ENCODE results near the gene PPIH. TPM values are rescaled to one million over a fixed set of nuclear protein-coding genes. Genes with fewer than 3 reads are reported as not detected.

Gene PPIH
- total RNA-seq, 1 experiment from 2014 or later = 79.0 TPM

DNA sequence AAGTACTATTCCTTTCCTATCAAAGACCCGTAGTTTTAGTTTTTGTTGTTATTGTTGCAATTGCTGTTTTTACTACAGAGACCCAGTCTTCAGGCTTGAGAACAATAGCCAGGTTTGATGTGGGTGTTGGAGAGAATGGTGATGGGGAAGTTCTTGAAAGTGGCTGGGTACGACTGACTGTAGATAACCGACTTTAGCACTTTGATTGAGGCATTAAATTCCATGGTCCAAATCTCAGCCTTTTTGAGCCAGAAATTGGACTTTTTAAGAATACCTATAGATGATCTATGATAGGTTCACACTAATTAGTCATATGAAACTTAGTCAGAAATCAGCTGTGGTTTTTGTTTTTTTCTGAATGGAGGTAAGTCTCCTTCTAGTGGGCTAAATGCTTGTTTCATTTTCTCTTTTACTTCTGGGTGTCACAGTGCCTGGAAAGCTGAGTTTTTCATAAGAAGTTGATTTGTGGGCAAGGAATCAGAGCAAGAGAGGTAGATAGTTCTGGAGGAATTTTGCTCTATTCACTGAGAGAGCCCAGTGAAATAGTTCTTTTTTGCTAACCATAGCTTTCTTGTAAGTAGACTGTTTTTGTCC, 2.8 kb downstream of the PPIH start:
- POLR2A ChIA-PET (ENCODE audit: low non-redundant PET) = no interaction called here
- DNase-seq (ENCODE audit: low spot score) = no peak
- BruUV-seq (replicated peaks) = no TSS peak
- Histone ChIP-seq H3K27ac (ENCODE audit: low read depth, low read length, poor library complexity, severe bottlenecking) (no peak overlapping the region), H3K27me3 (replicated peaks; ENCODE audit: insufficient read depth, low read depth, low read length, poor library complexity) (no peaks in the 10 kb centered on the region), H3K4me1 (ENCODE audit: insufficient read depth, low read length, poor library complexity, severe bottlenecking) (peaks cover 13% of the 10 kb centered on the region), H3K4me3 (ENCODE audit: low read depth, low read length, poor library complexity, severe bottlenecking) (no peak overlapping the region), H3K36me3 (ENCODE audit: insufficient read depth, low read length, poor library complexity, severe bottlenecking) (peaks cover 65% of the 10 kb centered on the region), H3K9me3 (ENCODE audit: low read depth, low read length, poor library complexity, severe bottlenecking) (no peaks in the 10 kb centered on the region)
- intact Hi-C loops (cut with micrococcal nuclease; ENCODE audit: unreplicated experiment) = no loop called here
- CTCF ChIA-PET = no interaction called here
- TF ChIP-seq, protein P1, sequence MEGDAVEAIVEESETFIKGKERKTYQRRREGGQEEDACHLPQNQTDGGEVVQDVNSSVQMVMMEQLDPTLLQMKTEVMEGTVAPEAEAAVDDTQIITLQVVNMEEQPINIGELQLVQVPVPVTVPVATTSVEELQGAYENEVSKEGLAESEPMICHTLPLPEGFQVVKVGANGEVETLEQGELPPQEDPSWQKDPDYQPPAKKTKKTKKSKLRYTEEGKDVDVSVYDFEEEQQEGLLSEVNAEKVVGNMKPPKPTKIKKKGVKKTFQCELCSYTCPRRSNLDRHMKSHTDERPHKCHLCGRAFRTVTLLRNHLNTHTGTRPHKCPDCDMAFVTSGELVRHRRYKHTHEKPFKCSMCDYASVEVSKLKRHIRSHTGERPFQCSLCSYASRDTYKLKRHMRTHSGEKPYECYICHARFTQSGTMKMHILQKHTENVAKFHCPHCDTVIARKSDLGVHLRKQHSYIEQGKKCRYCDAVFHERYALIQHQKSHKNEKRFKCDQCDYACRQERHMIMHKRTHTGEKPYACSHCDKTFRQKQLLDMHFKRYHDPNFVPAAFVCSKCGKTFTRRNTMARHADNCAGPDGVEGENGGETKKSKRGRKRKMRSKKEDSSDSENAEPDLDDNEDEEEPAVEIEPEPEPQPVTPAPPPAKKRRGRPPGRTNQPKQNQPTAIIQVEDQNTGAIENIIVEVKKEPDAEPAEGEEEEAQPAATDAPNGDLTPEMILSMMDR (conservative IDR thresholded peaks at IDR 0.05; ENCODE audit: low read depth, low read length) = no peak
- TF ChIP-seq EZH2 (IDR thresholded peaks at IDR 0.05; ENCODE audit: borderline replicate concordance, low read depth, low read length, poor library complexity, severe bottlenecking) = no peak

DNA sequence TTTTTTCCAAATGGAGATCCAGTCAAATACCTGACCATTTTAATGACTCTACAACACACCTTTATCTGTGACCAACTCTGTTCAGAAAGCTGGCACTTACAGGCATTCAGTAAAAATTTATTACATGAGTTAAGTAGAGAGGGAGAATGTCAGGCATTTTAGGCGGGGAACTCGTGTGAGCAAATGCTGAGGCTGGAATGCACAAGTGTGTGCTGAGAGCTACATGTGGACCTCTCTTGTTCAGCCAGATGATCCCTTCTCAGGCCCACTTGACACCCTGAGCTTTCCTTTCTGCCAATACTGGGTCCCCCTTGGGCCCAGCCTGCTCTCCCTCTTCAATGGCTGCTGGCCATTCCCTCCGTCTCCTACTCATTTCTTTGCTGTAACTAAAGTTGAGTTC, 11.7 kb downstream of the PPIH start:
- no peaks in the 10 kb centered on the region for H3K27me3 ChIP-seq (replicated peaks; ENCODE audit: insufficient read depth, low read depth, low read length, poor library complexity)
- CTCF ChIA-PET = no interaction called here
- no peak overlapping the region for H3K27ac ChIP-seq (ENCODE audit: low read depth, low read length, poor library complexity, severe bottlenecking)
- POLR2A ChIA-PET (ENCODE audit: low non-redundant PET) = no interaction called here
- intact Hi-C loops (cut with micrococcal nuclease; ENCODE audit: unreplicated experiment) = no loop called here
- no peaks in the 10 kb centered on the region for H3K9me3 ChIP-seq (ENCODE audit: low read depth, low read length, poor library complexity, severe bottlenecking)
- no peak for DNase-seq (ENCODE audit: low spot score)
- no peak for TF ChIP-seq EZH2 (IDR thresholded peaks at IDR 0.05; ENCODE audit: borderline replicate concordance, low read depth, low read length, poor library complexity, severe bottlenecking)
- TF ChIP-seq, protein P1 (conservative IDR thresholded peaks at IDR 0.05; ENCODE audit: low read depth, low read length) = no peak
- no TSS peak for BruUV-seq (replicated peaks)
- H3K36me3 ChIP-seq (ENCODE audit: insufficient read depth, low read length, poor library complexity, severe bottlenecking) = peaks cover 60% of the 10 kb centered on the region
- H3K4me1 ChIP-seq (ENCODE audit: insufficient read depth, low read length, poor library complexity, severe bottlenecking) = no peaks in the 10 kb centered on the region
- no peak overlapping the region for H3K4me3 ChIP-seq (ENCODE audit: low read depth, low read length, poor library complexity, severe bottlenecking)

DNA sequence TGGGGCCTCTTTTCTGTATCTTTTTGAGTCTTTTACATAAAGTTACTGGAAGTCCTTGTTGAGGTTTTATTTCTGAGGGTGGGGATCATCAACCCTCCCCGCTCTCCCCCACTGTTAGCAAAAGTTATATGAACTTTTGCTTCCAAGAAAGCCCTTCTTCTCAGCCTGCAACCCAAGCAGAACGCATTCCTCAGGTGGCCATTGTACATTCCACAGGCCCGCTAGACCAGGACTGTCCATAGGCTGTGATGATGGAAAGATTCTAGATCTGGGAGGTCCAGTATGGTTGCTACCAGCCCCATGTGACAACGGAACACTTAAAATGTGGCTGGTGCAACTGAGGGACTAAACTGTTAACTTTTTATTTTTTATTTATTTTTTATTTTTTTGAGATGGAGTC, 12.2 kb downstream of the PPIH start:
- Histone ChIP-seq H3K4me1 (ENCODE audit: insufficient read depth, low read length, poor library complexity, severe bottlenecking) (no peaks in the 10 kb centered on the region), H3K36me3 (ENCODE audit: insufficient read depth, low read length, poor library complexity, severe bottlenecking) (peaks cover 60% of the 10 kb centered on the region), H3K4me3 (ENCODE audit: low read depth, low read length, poor library complexity, severe bottlenecking) (no peak overlapping the region), H3K27ac (ENCODE audit: low read depth, low read length, poor library complexity, severe bottlenecking) (no peak overlapping the region), H3K9me3 (ENCODE audit: low read depth, low read length, poor library complexity, severe bottlenecking) (no peaks in the 10 kb centered on the region), H3K27me3 (replicated peaks; ENCODE audit: insufficient read depth, low read depth, low read length, poor library complexity) (no peaks in the 10 kb centered on the region)
- DNase-seq (ENCODE audit: low spot score) = no peak
- BruUV-seq (replicated peaks) = no TSS peak
- ChIA-PET POLR2A (ENCODE audit: low non-redundant PET) (no interaction called here), CTCF (no interaction called here)
- TF ChIP-seq, protein P1 (conservative IDR thresholded peaks at IDR 0.05; ENCODE audit: low read depth, low read length) = no peak
- no peak for TF ChIP-seq EZH2 (IDR thresholded peaks at IDR 0.05; ENCODE audit: borderline replicate concordance, low read depth, low read length, poor library complexity, severe bottlenecking)
- intact Hi-C loops (cut with micrococcal nuclease; ENCODE audit: unreplicated experiment) = no loop called here
